PFSK-1 (cell line): ENCODE results near the gene PRKCE.

Experiments used
- POLR2AphosphoS5 ChIP-seq: IDR thresholded peaks from 2 replicates; pipeline ENCODE4 v1.6.1; 2012; ENCODE audit warnings: low read depth, mild to moderate bottlenecking, control low read depth, low read length, moderate library complexity
- TF ChIP-seq, protein P1 (sequence below), 2 experiments: IDR thresholded peaks; 2 replicates each; pipeline versions ENCODE4 v1.6.1 to v1.8.0; 2011 to 2012; ENCODE audit warnings: low read depth in 2 of 2, low read length in 2 of 2, control low read depth in 1 of 2, inconsistent platforms in 1 of 2, mild to moderate bottlenecking in 1 of 2, moderate library complexity in 1 of 2; ENCODE audit not compliant: insufficient read depth in 1 of 2

- no peak for TF ChIP-seq POLR2AphosphoS5
- TF ChIP-seq, protein P1, sequence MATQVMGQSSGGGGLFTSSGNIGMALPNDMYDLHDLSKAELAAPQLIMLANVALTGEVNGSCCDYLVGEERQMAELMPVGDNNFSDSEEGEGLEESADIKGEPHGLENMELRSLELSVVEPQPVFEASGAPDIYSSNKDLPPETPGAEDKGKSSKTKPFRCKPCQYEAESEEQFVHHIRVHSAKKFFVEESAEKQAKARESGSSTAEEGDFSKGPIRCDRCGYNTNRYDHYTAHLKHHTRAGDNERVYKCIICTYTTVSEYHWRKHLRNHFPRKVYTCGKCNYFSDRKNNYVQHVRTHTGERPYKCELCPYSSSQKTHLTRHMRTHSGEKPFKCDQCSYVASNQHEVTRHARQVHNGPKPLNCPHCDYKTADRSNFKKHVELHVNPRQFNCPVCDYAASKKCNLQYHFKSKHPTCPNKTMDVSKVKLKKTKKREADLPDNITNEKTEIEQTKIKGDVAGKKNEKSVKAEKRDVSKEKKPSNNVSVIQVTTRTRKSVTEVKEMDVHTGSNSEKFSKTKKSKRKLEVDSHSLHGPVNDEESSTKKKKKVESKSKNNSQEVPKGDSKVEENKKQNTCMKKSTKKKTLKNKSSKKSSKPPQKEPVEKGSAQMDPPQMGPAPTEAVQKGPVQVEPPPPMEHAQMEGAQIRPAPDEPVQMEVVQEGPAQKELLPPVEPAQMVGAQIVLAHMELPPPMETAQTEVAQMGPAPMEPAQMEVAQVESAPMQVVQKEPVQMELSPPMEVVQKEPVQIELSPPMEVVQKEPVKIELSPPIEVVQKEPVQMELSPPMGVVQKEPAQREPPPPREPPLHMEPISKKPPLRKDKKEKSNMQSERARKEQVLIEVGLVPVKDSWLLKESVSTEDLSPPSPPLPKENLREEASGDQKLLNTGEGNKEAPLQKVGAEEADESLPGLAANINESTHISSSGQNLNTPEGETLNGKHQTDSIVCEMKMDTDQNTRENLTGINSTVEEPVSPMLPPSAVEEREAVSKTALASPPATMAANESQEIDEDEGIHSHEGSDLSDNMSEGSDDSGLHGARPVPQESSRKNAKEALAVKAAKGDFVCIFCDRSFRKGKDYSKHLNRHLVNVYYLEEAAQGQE (IDR thresholded peaks at IDR 0.05; ENCODE audit: insufficient read depth in 1 of 2, low read depth in 2 of 2, low read length in 2 of 2) = no peak
Observed at GRCh38 chr2:46071074-46071473, 419.6 kb downstream of the PRKCE start.
